ENCODE measurements around the gene TMC5. TPM values are rescaled to one million over a fixed set of nuclear protein-coding genes. Genes with fewer than 3 reads are reported as not detected.

TMC5 gene
- total RNA-seq, 1 donor from 2014 or later, result 0.32 TPM

DNA sequence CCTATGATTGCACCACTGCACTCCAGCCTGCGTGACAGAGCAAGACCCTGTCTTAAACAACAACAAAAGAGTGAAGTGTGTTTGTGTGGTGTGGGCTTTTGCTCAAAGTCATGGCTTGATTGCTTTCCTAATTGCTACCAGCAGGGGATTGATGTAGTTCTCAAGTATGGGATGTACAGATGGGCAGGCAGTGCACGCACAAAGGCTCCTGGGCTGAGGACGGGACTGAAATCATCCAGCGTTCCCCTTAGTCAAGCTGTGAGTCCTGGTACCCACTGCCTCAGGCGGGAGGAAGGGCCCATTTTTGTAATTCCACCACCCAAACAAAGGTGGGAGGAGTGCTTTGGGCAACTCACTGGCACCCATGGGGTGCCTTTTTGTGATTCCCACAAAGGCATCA lies 56.9 kb downstream of the TMC5 start:
- Histone ChIP-seq H2AFZ (replicated peaks) (peak overlapping the region; percentile 44), H3K36me3 (no peaks in the 10 kb centered on the region), H3K9me3 (ENCODE audit: low read depth) (no peaks in the 10 kb centered on the region), H3K27ac (no peak overlapping the region), H3K27me3 (no peaks in the 10 kb centered on the region), H3K4me1 (peaks cover 4% of the 10 kb centered on the region), H3F3A (ENCODE audit: low read depth) (peaks cover 4% of the 10 kb centered on the region), H3K4me3 (no peak overlapping the region), H3K79me2 (ENCODE audit: low read depth) (no peaks in the 10 kb centered on the region), H4K20me1 (ENCODE audit: low read depth) (no peaks in the 10 kb centered on the region), H3K4me2 (no peak overlapping the region), H3K9ac (no peak overlapping the region)
- TF ChIP-seq, protein P1, sequence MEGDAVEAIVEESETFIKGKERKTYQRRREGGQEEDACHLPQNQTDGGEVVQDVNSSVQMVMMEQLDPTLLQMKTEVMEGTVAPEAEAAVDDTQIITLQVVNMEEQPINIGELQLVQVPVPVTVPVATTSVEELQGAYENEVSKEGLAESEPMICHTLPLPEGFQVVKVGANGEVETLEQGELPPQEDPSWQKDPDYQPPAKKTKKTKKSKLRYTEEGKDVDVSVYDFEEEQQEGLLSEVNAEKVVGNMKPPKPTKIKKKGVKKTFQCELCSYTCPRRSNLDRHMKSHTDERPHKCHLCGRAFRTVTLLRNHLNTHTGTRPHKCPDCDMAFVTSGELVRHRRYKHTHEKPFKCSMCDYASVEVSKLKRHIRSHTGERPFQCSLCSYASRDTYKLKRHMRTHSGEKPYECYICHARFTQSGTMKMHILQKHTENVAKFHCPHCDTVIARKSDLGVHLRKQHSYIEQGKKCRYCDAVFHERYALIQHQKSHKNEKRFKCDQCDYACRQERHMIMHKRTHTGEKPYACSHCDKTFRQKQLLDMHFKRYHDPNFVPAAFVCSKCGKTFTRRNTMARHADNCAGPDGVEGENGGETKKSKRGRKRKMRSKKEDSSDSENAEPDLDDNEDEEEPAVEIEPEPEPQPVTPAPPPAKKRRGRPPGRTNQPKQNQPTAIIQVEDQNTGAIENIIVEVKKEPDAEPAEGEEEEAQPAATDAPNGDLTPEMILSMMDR (IDR thresholded peaks at IDR 0.05), result peak; percentile 9
- TF ChIP-seq EZH2phosphoT487 (IDR thresholded peaks at IDR 0.05), result no peak
- no peaks in the 10 kb centered on the region for H3K9me3 Mint-ChIP-seq
- peak; percentile 20 for DNase-seq (ENCODE audit: low spot score)
- peak overlapping the region; percentile 78 for H3K27ac Mint-ChIP-seq
- H3K36me3 Mint-ChIP-seq, result no peaks in the 10 kb centered on the region
- no peaks in the 10 kb centered on the region for H3K4me1 Mint-ChIP-seq
- no peak overlapping the region for H3K4me3 Mint-ChIP-seq
- peaks cover 8% of the 10 kb centered on the region for H3K27me3 Mint-ChIP-seq (ENCODE audit: insufficient read depth, low read depth)

DNA sequence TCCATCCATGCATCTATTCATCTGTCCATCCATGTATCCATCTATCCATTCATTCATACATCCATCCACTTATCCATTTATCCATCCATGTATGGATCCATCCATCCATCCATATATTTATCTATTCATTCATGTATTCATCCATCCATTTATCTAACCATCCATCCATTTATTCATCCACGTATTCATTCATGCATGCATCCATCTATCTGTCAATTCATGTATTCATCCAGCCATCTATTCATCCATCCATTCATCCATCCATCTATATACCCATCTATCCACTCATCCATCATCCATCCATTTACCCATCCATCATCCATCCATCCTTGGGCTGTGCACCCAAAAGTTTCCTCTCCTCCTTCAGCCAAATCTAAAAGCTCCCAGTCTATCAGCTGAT lies 60.8 kb downstream of the TMC5 start:
- Histone ChIP-seq H3K36me3 (no peaks in the 10 kb centered on the region), H3F3A (ENCODE audit: low read depth) (peaks cover 4% of the 10 kb centered on the region), H3K4me1 (peaks cover 4% of the 10 kb centered on the region), H3K4me2 (no peak overlapping the region), H3K79me2 (ENCODE audit: low read depth) (no peaks in the 10 kb centered on the region), H3K27ac (no peak overlapping the region), H3K4me3 (no peak overlapping the region), H3K9ac (no peak overlapping the region), H4K20me1 (ENCODE audit: low read depth) (no peaks in the 10 kb centered on the region), H2AFZ (replicated peaks) (no peak overlapping the region), H3K27me3 (no peaks in the 10 kb centered on the region), H3K9me3 (ENCODE audit: low read depth) (no peaks in the 10 kb centered on the region)
- Mint-ChIP-seq H3K4me3 (no peak overlapping the region), H3K9me3 (no peaks in the 10 kb centered on the region), H3K27ac (no peak overlapping the region), H3K27me3 (ENCODE audit: insufficient read depth, low read depth) (peaks cover 8% of the 10 kb centered on the region), H3K4me1 (no peaks in the 10 kb centered on the region), H3K36me3 (no peaks in the 10 kb centered on the region)
- TF ChIP-seq, protein P1 (IDR thresholded peaks at IDR 0.05), result no peak
- no peak for TF ChIP-seq EZH2phosphoT487 (IDR thresholded peaks at IDR 0.05)
- no peak for DNase-seq (ENCODE audit: low spot score)

DNA sequence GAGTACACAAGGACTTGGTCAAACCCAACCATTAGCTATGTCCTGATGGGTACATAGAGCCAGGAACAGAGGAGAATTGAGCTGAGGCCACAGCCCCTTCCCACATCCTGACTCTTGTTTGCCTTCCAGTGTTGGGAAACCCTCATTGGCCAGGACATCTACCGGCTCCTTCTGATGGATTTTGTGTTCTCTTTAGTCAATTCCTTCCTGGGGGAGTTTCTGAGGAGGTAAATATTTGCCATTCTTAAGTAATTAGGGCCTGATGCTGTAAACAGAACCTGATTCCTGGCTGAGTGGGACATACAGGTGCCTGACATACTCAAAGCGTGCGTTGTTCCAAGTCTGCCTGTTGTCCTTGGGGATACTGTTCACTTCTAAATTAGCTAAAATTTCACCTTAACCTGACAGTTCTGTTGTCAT lies 61.6 kb downstream of the TMC5 start:
- Histone ChIP-seq H4K20me1 (ENCODE audit: low read depth) (no peaks in the 10 kb centered on the region), H3K9me3 (ENCODE audit: low read depth) (no peaks in the 10 kb centered on the region), H3K4me2 (no peak overlapping the region), H3K4me1 (peaks cover 4% of the 10 kb centered on the region), H3K79me2 (ENCODE audit: low read depth) (no peaks in the 10 kb centered on the region), H3K27me3 (no peaks in the 10 kb centered on the region), H3K36me3 (no peaks in the 10 kb centered on the region), H3F3A (ENCODE audit: low read depth) (peaks cover 3% of the 10 kb centered on the region), H3K27ac (no peak overlapping the region), H2AFZ (replicated peaks) (no peak overlapping the region), H3K9ac (no peak overlapping the region), H3K4me3 (no peak overlapping the region)
- Mint-ChIP-seq H3K9me3 (no peaks in the 10 kb centered on the region), H3K36me3 (no peaks in the 10 kb centered on the region), H3K27ac (no peak overlapping the region), H3K27me3 (ENCODE audit: insufficient read depth, low read depth) (peaks cover 6% of the 10 kb centered on the region), H3K4me3 (no peak overlapping the region), H3K4me1 (no peaks in the 10 kb centered on the region)
- no peak for TF ChIP-seq EZH2phosphoT487 (IDR thresholded peaks at IDR 0.05)
- no peak for TF ChIP-seq EZH2 (IDR thresholded peaks at IDR 0.05)
- TF ChIP-seq, protein P1 (IDR thresholded peaks at IDR 0.05), result no peak
- DNase-seq (ENCODE audit: low spot score), result no peak

All from neural progenitor cell (in vitro differentiated cells).